Middle frontal gyrus (tissue), 1 donor: ENCODE results near the gene CD151.

Experiments used
- DNase-seq: peaks from one replicate; pipeline ENCODE4 v3.0.0-alpha.2; 2015; ENCODE audit warnings: low spot score; ENCODE audit errors: extremely low spot score

CD151 gene

DNA sequence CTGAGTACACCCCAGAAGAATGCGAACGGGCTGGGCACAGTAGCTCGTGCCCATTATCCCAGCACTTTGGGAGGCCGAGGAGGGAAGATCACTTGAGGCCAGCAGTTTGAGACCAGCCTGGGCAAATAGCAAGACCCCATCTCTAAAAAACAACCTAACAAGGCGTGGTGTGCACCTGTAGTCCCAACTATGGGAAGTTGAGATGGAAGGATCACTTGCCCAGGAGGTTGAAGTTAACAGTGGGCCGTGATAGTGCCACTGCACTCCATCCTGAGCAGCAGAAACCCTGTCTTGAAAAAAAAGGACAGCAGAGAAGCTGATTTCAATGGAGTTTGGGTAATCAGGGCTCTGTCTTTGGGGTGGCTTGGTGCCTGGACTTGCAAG is 19.7 kb upstream of the CD151 start:
- no peak for DNase-seq

DNA sequence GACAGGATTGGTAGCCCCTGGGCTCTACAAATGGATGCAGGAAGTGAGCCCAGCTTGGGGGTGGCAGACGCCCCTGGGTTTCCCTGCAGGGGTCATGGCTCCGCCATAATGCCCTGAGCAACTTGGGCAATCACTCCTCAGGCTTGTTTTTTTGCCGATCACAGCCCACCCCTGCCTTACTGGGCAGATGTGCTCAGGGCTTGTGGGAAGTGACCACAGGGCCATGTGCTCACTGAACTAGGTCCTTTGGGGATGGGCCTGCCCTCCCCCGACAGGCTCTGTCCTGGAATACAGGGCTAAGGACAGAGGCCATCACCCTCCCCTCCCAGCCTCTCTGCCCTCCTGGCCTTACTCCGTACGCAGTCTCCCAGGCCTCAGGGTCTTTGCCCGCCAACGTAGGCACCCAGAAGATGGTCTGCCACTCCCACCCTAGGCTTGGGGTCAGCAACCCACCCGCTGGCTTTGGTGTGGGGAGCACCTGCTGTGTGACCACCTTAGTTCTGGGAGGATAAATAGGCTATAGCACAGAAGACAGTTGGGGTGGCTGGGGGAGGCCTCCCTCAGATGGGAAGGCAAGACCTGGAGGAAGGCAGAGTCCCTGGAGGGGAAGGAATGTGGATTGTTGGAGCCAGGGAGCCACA is 19.2 kb upstream of the CD151 start:
- no peak for DNase-seq

DNA sequence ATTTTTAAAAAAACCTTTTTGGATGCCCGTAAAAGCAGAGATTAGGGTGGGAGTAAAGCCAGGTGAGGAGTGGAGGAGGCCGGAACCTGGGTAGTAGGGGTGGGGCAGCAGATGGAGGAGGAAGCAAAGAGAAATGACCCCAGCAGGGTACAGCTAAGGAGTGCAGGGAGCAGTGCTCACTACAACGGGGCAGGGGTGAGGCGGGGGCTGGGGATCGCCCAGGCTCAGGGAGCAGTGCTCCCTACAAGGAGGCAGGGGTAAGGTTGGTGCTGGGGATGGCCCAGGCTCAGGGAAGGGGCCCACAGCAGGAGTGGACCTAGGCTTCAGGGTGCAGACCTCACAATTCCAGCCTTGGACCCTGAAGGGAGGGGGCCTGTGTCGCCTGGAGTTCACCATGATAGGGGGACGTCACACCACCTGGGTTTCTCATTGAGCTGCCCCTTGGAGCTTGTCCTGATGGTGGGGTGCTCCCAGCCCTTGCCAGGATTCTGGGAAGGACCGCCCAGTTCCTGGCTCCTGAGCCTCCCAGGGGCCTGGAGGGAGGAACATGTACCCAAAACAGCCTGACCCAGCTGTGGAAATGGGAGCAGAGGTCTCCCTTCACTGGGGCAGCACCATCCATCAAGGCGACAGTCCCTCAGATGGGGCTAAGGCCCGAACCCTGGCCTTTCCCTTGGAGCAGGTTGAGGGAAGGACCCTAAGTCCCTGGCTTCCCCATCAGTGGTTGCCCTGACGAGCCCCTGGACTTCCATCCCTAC is 16.9 kb upstream of the CD151 start:
- no peak for DNase-seq

DNA sequence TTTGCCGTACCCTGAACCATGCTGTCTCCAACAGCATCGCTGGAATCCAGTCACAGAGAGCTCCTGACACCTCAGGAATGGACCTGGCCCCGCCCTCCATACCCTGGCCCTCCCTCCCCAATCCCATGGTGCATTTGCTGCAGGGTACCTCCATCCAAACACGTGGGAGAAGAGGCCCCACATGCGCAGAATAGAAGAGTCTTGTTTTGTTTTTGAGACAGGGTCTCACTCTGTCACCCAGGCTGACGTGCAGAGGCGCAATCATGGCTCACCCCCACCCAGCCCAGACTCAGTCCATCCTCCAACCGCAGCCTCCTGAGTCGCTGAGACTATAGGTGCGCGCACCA is 16.3 kb upstream of the CD151 start:
- no peak for DNase-seq

DNA sequence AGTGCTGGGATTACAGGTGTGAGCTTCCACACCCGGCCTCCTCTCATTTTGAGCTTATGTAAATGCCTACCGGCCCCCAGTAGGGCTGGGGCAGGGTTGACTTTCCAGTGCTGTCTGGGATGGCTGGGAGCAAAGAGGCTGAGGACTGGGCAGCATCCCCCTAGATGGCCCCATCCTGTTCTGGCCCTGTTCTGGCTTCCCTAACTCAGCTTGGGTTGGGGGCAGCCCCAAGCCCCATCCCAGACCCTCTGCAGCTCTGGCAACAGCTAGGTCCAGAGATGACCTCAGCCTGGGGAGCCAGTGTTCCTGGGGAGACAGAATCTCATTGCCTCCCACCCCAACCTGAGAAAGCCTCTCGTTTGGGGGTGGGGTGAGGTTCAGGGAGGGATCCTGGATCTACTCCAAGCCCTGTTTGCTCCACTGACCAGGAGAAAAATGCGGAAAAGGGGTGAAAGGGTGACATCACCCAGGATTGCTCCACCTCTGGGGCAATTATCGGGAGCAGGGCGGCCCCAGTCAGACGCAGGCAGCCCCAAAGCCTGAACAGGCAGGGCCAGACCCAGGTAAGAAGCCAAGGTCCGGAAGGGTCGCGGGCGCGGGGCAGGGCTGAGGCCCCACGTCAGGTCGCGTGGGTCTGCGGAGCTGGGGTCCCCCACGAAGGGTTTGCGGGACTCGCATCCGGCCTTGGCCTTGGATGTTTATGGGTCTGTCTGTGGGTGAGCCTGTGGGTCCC is 14.2 kb upstream of the CD151 start, which contains the start of gene PNPLA2:
Gene PNPLA2 (plus strand): TSS at position 519 of the 733 bp plus-strand sequence. CDS start 805 bp downstream, outside the sequence.
- no peak for DNase-seq

DNA sequence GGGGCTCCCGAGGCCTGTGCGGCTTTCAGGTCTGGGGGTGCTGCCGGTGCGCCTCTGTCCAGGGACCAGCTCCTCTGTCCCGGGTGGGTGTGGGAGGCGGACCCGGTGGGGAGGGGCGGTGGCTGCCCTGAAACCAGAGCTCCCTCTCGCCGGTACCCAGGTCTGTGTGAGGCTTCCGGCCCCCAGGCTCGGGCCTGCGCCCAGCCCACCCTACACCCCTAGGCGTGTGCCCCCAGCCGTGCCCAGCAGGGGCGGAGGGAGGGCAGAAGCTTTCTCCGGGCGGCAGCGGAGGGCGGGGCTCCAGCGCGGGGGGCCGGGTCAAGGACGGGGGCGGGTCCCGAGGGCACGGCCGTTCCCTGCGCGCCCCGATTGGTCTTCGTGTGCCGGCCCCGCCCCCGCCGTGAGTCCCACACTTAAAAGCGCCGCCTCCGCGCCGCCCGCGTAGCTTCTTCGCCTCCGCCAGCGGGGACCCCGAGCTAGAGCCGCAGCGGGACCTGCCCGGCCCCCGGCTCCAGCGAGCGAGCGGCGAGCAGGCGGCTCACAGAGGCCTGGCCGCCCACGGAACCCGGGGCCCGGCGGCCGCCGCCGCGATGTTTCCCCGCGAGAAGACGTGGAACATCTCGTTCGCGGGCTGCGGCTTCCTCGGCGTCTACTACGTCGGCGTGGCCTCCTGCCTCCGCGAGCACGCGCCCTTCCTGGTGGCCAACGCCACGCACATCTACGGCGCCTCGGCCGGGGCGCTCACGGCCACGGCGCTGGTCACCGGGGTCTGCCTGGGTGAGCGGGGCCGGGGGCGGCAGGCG is 13.4 kb upstream of the CD151 start:
- DNase-seq, result peak; percentile 84

DNA sequence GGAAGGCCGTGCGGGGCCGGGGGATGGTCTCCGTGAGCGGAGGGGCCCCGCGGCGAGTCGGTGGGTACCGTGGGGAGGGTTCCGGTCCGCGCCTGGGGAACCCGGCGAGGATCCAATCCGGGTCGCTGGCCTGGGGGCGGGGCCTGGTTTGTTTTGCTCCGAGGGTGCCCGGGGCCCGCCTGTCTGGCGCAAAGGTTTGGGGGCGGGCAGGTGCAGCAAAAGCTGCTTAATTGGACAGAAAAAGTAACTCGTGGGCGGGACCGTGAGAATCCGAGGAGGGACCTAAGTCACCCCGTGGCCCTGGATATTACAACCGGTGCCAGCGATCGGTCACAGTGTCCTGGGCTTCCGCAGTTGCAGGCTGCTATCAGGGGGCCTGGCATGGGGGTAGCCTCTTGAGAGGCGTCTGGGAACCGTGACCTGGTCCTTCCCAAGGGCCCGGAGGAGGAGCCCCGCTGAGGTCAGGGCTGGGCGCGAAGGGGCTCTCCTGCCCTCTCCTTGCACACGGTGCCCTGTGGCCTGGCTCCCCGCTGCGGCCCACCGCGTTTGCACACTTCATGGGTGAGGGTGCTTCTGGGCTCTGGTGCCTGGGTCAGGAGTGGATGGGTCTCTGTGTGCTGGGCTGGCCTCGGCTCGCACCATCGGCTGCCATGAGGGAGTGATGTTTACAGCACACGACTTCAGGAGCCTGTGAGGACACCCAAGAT is 12.7 kb upstream of the CD151 start:
- DNase-seq, result no peak

DNA sequence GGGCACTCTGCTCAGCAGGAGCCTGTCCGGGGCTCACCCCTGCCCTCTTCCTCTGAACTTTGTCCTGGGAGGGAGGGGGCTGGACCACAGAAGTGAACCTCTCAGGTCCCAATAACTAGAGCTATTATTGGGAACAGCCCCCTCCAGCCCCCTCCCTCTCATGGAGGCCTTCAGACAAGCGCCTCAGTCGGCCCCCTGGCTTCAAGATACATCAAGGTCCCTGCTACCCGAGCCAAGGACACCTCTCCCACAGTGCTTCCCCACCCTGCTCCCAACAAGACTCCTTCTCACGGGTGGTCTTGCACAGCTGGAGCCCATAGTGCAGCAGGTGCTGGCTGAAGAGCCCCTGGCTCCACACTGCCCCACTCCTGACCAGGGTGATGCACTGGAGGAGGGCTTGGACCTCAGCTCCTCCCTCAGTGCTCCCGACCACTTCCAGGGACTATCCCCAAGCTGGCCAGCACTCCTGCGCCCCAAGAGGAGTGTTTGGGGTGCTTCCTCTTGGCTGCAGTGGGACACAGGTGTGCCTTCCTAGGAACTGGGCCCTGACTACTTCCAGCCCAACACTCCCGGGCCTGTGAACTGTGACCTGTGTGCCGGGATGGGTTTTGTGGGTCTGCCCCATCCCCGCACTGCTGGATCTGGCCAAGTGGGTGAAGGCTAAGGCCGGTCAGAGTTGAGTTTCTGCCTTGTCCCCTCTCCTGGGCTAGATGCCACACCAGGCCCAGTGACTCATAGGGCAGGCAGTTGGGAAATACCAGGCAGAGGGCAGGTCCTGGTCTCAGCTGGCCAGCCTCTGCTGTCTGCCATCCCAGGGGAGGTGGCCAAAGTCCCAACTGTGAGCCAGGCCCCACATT is 11.9 kb upstream of the CD151 start:
- DNase-seq, result no peak

DNA sequence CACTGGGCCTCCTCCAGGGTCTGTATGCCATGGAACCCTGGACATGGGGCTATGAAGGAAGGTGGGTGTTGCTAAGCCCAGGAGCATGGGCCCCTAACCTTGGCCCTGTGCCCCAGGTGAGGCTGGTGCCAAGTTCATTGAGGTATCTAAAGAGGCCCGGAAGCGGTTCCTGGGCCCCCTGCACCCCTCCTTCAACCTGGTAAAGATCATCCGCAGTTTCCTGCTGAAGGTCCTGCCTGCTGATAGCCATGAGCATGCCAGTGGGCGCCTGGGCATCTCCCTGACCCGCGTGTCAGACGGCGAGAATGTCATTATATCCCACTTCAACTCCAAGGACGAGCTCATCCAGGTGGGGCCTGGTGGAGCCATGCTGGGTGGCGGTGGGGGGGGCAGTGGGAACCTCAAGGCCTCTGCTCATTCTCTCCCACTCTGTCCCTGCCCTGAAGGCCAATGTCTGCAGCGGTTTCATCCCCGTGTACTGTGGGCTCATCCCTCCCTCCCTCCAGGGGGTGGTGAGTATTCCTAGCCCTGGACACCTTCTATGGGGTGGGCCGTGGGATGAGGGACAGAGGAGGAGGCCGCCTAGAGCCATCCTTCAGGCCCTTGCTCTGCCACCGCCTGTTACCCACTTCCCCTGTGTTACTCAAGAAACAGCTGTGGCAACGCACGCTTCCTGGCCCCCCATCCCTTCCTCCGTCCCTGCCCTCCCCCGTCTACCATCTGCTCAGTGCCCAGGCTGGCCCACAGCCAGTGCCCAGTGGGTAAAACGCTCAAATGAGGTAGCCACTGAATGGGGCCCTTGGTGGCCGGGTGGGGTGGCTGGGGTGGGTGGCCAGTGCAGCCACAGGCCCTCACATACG is 11.0 kb upstream of the CD151 start:
- DNase-seq, result no peak

DNA sequence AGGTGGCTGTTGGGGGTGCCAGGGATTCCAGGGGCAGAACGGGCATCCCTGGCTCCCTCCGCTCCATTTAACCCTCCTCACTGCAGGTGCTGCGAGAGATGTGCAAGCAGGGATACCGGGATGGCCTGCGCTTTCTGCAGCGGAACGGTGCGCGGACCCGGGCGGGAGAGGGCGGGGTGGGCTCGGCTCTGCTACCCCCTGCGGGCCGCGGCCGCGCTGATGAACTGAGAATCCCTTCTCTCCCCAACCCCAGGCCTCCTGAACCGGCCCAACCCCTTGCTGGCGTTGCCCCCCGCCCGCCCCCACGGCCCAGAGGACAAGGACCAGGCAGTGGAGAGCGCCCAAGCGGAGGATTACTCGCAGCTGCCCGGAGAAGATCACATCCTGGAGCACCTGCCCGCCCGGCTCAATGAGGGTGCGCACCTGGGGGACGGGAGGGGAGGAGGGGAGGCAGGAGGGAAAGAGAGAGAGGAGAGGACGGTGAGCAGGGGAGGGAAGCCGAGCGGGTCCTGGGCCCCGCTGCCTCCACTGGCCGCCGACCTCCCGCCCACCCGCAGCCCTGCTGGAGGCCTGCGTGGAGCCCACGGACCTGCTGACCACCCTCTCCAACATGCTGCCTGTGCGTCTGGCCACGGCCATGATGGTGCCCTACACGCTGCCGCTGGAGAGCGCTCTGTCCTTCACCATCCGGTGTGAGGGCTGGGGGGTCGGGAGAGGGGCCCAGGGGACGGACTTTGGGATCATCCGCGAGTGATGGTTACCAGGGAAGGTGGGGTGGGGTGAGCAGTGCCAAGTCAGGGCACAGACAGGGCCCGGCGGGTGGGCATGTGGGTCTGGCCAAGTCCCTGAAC is 9.1 kb upstream of the CD151 start:
- DNase-seq, result no peak

DNA sequence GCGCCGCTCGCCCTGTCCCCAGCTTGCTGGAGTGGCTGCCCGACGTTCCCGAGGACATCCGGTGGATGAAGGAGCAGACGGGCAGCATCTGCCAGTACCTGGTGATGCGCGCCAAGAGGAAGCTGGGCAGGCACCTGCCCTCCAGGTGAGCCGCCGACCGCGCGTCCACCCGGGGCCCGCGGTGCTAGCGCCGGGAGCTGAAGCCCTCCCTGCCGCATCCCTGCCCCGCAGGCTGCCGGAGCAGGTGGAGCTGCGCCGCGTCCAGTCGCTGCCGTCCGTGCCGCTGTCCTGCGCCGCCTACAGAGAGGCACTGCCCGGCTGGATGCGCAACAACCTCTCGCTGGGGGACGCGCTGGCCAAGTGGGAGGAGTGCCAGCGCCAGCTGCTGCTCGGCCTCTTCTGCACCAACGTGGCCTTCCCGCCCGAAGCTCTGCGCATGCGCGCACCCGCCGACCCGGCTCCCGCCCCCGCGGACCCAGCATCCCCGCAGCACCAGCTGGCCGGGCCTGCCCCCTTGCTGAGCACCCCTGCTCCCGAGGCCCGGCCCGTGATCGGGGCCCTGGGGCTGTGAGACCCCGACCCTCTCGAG is 8.4 kb upstream of the CD151 start:
- peak; percentile 33 for DNase-seq

DNA sequence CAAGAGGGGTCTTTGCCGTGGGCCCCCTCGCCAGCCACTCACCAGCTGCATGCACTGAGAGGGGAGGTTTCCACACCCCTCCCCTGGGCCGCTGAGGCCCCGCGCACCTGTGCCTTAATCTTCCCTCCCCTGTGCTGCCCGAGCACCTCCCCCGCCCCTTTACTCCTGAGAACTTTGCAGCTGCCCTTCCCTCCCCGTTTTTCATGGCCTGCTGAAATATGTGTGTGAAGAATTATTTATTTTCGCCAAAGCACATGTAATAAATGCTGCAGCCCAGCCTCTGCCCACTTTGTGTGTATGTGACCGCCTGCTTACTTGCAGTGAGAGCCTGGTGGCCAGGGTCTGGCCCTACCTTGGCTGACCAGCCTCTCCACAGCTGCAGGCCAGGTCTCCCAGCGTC is 7.8 kb upstream of the CD151 start:
- DNase-seq, result no peak

DNA sequence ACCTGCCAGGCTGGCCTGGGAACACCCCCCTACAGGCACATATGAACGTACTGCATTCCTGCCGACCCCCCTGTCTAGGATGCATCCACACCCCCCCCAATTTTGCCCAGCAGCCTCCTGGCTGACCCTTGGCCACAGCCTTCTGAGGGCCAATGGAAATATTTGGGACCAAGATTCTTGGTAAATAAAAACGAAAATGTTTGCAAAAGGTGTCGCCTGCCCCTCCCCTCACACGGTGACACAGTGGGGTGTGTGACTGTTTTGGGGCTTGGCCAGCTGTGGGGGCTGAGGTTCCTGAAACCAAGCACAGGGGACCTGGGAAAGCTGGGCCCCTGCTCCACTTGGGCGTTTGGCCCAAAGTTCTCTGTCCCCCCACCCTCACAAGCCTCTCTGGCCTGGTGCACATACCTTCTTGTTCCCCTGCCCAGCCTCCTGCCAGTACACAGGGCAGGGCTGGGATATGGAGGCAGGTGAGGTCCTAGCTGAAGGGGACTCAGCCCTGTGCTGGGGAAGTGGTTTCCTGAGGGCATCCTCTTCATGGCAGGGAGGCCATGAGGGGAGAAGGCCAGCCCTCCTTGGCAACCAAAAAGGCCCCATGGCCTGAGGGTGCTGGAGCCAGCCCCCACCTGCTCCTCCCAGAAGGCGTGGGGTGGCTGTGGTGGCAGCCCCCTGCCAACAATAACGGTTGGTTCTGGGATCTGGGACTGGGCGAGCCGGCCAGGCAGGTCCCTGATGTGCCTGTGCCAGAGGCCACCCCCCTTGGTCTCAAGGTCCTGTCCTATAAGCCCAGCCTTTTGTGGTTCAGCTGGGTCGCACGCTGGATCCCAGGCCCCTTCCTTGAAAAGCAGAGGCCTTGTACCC is 7.2 kb upstream of the CD151 start:
- DNase-seq, result no peak

DNA sequence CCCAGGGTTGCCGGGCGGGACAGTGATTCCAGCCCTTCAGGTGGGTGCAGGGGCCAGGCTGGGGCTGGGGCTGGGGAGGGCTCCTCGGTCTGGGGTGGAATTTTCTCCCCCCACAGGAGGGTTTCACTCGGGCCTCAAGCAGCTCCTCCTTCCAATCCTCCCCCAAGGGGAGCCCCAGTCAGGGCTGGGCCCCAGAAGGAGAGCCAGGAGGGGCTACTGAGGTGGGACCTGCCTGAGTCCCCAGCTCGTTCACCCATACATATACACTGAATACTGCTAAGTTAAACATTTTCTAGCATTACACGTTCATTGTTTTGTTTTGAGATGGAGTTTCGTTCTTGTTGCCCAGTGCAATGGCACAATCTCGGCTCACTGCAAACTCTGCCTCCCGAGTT is 6.5 kb upstream of the CD151 start:
- DNase-seq, result no peak

DNA sequence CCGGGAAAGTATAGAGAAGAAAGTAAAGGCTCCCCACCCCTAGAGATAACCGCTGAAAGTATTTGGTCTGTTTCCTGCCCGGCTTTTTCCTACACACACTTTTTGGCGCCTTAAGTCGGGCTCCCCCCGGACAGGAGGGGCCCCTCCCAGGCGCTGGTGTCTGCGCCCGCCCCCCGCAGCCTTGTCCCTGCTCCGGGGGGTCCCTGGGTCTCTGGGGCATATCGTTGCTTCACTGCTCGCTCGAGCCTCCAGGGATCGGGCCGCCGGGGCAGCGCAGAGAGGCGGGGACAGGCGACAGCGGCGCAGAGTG is 6.0 kb upstream of the CD151 start:
- DNase-seq, result no peak

DNA sequence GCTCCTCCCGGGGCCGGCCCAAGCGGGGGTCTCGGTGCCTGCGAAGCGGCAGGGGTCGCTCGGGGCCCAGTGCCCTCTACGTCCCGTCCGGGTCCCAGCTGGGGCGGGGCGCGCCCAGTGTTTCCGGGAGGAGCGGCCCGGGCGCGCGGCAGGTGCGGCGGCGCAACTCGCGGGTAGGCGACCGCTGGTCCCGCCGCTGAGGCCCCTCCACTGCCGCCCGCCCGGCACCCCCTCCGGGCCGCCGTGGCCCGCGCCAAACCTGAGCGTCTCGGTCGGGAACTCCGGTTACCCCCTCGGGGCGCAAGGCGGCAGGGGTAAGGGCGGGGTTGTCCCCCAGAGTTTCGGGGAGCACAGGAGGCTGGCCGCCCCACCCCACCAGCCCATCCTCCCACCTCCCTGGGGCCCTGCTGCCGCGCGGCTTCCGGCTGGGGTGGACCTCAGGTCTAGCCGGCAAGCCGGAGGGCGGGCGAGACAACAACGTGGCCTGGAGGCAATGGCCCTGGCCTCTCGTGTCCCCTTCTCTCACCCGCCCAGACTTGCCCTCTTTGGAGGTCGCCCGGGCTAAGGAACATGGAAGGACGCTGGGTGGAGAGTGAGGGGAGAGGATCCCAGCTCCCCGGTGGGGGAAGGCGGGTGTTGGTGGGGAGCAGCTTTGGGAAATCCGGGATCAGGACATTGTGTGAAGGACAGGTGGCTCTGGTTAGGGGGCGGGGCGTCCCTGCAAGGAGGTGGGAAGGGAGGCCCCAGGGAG is 5.4 kb upstream of the CD151 start:
- DNase-seq, result no peak

DNA sequence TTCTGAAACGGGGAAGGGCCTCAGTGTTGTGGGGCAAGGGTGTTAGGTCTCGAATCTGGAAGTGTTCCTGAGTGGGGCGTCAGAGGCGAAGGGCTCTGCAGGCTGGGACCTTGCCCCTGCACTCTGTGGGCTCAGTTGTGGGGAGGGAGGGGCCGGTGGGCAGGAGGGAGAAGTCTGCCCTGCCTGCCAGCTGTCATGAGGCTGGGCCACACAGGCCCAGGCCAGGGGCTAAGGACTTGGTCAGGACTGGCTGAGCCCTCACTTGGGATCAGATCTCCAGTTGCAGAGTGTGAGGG is 4.9 kb upstream of the CD151 start, which contains the start of gene CRACR2B:
Gene CRACR2B (plus strand): TSS at position 23 of the 296 bp plus-strand sequence. CDS start 689 bp downstream, outside the sequence.
- DNase-seq, result no peak
